CD4-positive, alpha-beta memory T cell (primary cell): ENCODE results near the gene TLR1. TPM values are rescaled to one million over a fixed set of nuclear protein-coding genes. Genes with fewer than 3 reads are reported as not detected.
"Not testable (repeated sequence)": the region's sequence is repeated elsewhere in the genome, so short reads cannot be mapped to it uniquely, and the experiment has no call there.

Source experiments
- CTCF ChIA-PET: fragments of 350-600 bp; sonication (Branson Sonifier 250); formaldehyde crosslinking; loops from one replicate; lab custom pipeline; 2021; ENCODE audit warnings: inconsistent platforms; ENCODE audit not compliant: partially characterized antibody; lab: Charles Lee
- POLR2A ChIA-PET: fragments of 350-600 bp; sonication (Branson Sonifier 250); formaldehyde crosslinking; loops from one replicate; lab custom pipeline; 2021; ENCODE audit not compliant: partially characterized antibody; lab: Charles Lee
- DNase-seq, 5 donors: peaks; one replicate each; pipeline versions ENCODE4 v3.0.0 to v3.0.0-alpha.2; 2020 to 2022; ENCODE audit warnings: mixed read lengths in 1 of 5
- H3K27ac ChIP-seq: one replicate; pipeline ENCODE4 v1.7.0; 2013; ENCODE audit warnings: low read depth, low read length
- H3K27me3 ChIP-seq: 2 replicates; pipeline ENCODE4 v1.7.0; 2013; ENCODE audit warnings: mild to moderate bottlenecking, low read length, moderate library complexity; ENCODE audit not compliant: insufficient read depth
- H3K36me3 ChIP-seq: 2 replicates; pipeline ENCODE4 v1.7.0; 2013; ENCODE audit warnings: mild to moderate bottlenecking, low read length, moderate library complexity; ENCODE audit not compliant: insufficient read depth
- H3K4me1 ChIP-seq: 2 replicates; pipeline ENCODE4 v1.7.0; 2013; ENCODE audit warnings: mild to moderate bottlenecking, low read length, moderate library complexity; ENCODE audit not compliant: insufficient read depth
- H3K4me3 ChIP-seq, 2 donors: one replicate each; pipeline ENCODE4 v1.7.0; 2013; ENCODE audit warnings: low read length in 2 of 2, mild to moderate bottlenecking in 1 of 2
- H3K9me3 ChIP-seq, 2 donors: one replicate each; pipeline ENCODE4 v1.7.0; 2013; ENCODE audit warnings: low read length in 2 of 2, control low read depth in 1 of 2; ENCODE audit not compliant: control insufficient read depth in 1 of 2
- H3K27ac Mint-ChIP-seq, 7 donors: one replicate each; pipeline ENCODE4 v1.8.0; 2020 to 2021; ENCODE audit warnings: mixed read lengths in 7 of 7, mild to moderate bottlenecking in 6 of 7, inconsistent platforms in 3 of 7, moderate library complexity in 3 of 7
- H3K27me3 Mint-ChIP-seq, 2 donors: one replicate each; pipeline ENCODE4 v1.8.0; 2020 to 2021; ENCODE audit warnings: mixed read lengths in 2 of 2
- H3K36me3 Mint-ChIP-seq, 2 donors: one replicate each; pipeline ENCODE4 v1.8.0; 2020 to 2021; ENCODE audit warnings: mixed read lengths in 2 of 2, inconsistent platforms in 1 of 2, mild to moderate bottlenecking in 1 of 2
- H3K4me1 Mint-ChIP-seq, 4 donors: one replicate each; pipeline ENCODE4 v1.8.0; 2020 to 2021; ENCODE audit warnings: mixed read lengths in 4 of 4, mild to moderate bottlenecking in 1 of 4
- H3K4me3 Mint-ChIP-seq, 8 donors: one replicate each; pipeline ENCODE4 v1.8.0; 2020 to 2021; ENCODE audit warnings: mixed read lengths in 8 of 8, mild to moderate bottlenecking in 7 of 8, moderate library complexity in 6 of 8, inconsistent platforms in 3 of 8
- H3K9me3 Mint-ChIP-seq, 8 donors: one replicate each; pipeline ENCODE4 v1.8.0; 2020 to 2021; ENCODE audit warnings: mixed read lengths in 8 of 8, mild to moderate bottlenecking in 5 of 8, inconsistent platforms in 3 of 8, moderate library complexity in 1 of 8
- intact Hi-C: fragments of 100-400 bp; cut with micrococcal nuclease; formaldehyde crosslinking; loops from one replicate; pipeline ENCODE4 v1.15.1; 2023
- polyA plus RNA-seq, 2 donors: library from polyadenylated mRNA; unstranded; fragments of 300-500 nt; fragmentation: Illumina TruSeq; gene quantifications; one replicate each; pipeline ENCODE4 v1.2.3, GENCODE V29; 2021
- total RNA-seq, 2 experiments: library from RNA; stranded (reverse); gene quantifications; one replicate each; pipeline ENCODE4 v1.2.3, GENCODE V29; 2021

Gene TLR1
- total and polyA plus RNA-seq, 4 experiments from 2014 or later, result 16.2 to 24.3 (median 19.9) TPM

DNA sequence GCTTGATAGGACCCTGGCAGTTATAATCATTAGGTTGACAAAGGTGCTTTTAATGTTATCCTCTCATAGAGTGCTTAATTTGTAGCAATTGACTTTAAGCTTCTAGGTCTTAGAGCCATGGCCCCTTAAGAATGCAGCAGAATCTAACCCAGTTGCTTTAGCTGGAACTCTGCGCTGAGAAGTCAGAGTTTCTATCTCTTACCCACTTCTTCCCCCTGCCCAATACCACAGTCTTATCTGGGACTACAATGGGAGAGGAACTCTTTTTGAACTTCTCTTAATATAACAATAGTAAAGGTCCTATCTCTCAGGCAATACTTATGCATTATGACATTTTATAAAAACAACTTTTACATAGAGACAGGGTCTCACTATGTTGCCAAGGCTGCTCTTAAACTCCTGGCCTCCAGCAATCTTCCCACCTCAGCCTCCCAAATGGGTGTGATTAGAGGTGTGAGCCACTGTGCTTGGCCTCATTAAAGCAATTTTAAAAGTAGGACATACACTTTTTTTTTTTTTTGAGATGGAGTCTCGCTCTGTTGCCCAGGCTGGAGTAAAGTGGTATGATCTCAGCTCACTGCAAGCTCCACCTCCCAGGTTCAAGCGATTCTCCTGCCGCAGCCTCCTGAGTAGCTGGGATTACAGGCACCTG is 23.6 kb downstream of the TLR1 start:
- peaks cover 2 to 9% of the 10 kb centered on the region in 2 donors for H3K27me3 Mint-ChIP-seq
- no peak overlapping the region for H3K27ac ChIP-seq
- H3K27me3 ChIP-seq, result no peaks in the 10 kb centered on the region
- no peaks in the 10 kb centered on the region for H3K36me3 Mint-ChIP-seq
- intact Hi-C loops, result no loop called here
- H3K36me3 ChIP-seq, result no peaks in the 10 kb centered on the region
- H3K27ac Mint-ChIP-seq, result no peak overlapping the region
- H3K4me3 ChIP-seq, result no peak overlapping the region
- peaks cover 2 to 5% (median 3%) of the 10 kb centered on the region in 4 donors for H3K4me1 Mint-ChIP-seq
- H3K4me3 Mint-ChIP-seq, result no peak overlapping the region
- no peaks in the 10 kb centered on the region for H3K9me3 Mint-ChIP-seq
- DNase-seq, result no peak
- H3K4me1 ChIP-seq, result no peaks in the 10 kb centered on the region
- ChIA-PET POLR2A (interaction anchor here (0.6 kb wide), 1 partner anchor 24 kb away, joined by 3 read pairs; no protein-coding TSS in a partner anchor), CTCF (interaction anchor here (0.6 to 6.7 kb wide), 14 partner anchors 8 to 933 kb away, joined by 3 to 123 read pairs (median 15); partner anchors contain the start of genes TLR1 and TLR6)
- H3K9me3 ChIP-seq, result no peaks in the 10 kb centered on the region

- Mint-ChIP-seq H3K27me3 (peaks cover 2 to 9% of the 10 kb centered on the region in 2 donors), H3K27ac (no peak overlapping the region), H3K9me3 (peaks cover 0 to 6% (median 0%) of the 10 kb centered on the region in 8 donors), H3K4me3 (no peak overlapping the region), H3K4me1 (peaks cover 2 to 5% (median 3%) of the 10 kb centered on the region in 4 donors), H3K36me3 (no peaks in the 10 kb centered on the region)
- no peak overlapping the region for H3K4me3 ChIP-seq
- H3K4me1 ChIP-seq, result no peaks in the 10 kb centered on the region
- no peak overlapping the region for H3K27ac ChIP-seq
- CTCF ChIA-PET, result interaction anchor here (1.0 to 6.7 kb wide), 5 partner anchors 10 to 81 kb away, joined by 3 to 123 read pairs (median 32); partner anchors contain the start of gene TLR6
- H3K36me3 ChIP-seq, result no peaks in the 10 kb centered on the region
- no peak for DNase-seq
- no peaks in the 10 kb centered on the region for H3K27me3 ChIP-seq
- POLR2A ChIA-PET, result no interaction called here
- intact Hi-C loops, result no loop called here
- H3K9me3 ChIP-seq, result no peaks in the 10 kb centered on the region
Measured at GRCh38 chr4:38779790-38780189, 24.8 kb downstream of the TLR1 start.

DNA sequence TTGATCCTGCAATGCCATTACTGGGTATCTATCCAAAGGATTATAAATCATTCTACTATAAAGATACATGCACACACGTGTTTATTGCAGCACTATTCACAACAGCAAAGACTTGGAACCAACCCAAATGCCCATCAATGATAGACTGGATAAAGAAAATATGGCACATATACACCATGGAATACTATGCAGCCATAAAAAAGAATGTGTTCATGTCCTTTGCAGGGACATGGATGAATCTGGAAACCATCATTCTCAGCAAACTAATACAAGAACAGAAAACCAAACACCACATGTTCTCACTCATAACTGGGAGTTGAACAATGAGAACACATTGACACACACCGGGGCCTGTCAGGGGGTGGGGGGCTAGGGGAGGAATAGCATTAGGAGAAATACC is 26.7 kb downstream of the TLR1 start:
- H3K36me3 ChIP-seq, H3K27ac Mint-ChIP-seq, CTCF ChIA-PET, H3K4me1 Mint-ChIP-seq, H3K4me3 Mint-ChIP-seq, H3K4me3 ChIP-seq, intact Hi-C loops, DNase-seq, POLR2A ChIA-PET, H3K9me3 ChIP-seq, H3K36me3 Mint-ChIP-seq, H3K4me1 ChIP-seq, H3K27ac ChIP-seq, H3K27me3 ChIP-seq: not testable (repeated sequence)
- peaks cover 6 to 14% of the 10 kb centered on the region in 2 donors for H3K27me3 Mint-ChIP-seq
- peaks cover 0 to 16% (median 6%) of the 10 kb centered on the region in 8 donors for H3K9me3 Mint-ChIP-seq

DNA sequence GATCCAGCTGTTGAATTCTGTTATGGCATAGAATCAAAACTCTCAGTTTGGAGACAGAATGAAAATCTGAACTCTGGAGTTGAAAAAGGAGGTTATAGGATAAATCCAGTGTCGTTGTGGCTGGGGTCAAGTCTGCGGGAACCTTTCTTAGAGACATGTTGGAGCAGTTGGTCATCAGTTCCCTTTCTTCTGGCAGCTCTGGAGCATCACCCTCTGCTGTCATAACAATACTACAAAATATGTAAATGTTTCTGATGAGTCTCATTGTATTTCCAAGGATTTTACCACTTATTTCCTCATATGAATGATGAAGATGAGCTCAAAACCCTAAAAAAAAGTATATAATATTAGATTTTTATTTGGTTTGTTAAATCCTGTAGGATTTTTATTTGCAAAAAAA is 29.3 kb downstream of the TLR1 start:
- H3K4me3 ChIP-seq, result no peak overlapping the region
- H3K27me3 ChIP-seq, result no peaks in the 10 kb centered on the region
- Mint-ChIP-seq H3K4me3 (no peak overlapping the region), H3K27me3 (peaks cover 6 to 12% of the 10 kb centered on the region in 2 donors), H3K9me3 (peaks cover 0 to 16% (median 6%) of the 10 kb centered on the region in 8 donors), H3K4me1 (no peaks in the 10 kb centered on the region), H3K36me3 (no peaks in the 10 kb centered on the region), H3K27ac (no peak overlapping the region)
- no peak for DNase-seq
- no peaks in the 10 kb centered on the region for H3K4me1 ChIP-seq
- POLR2A ChIA-PET, result no interaction called here
- no peaks in the 10 kb centered on the region for H3K36me3 ChIP-seq
- intact Hi-C loops, result no loop called here
- no peaks in the 10 kb centered on the region for H3K9me3 ChIP-seq
- no peak overlapping the region for H3K27ac ChIP-seq
- CTCF ChIA-PET, result interaction anchor here (0.7 to 1.0 kb wide), 2 partner anchors 86 to 706 kb away, joined by 3 to 5 read pairs; no protein-coding TSS in a partner anchor

DNA sequence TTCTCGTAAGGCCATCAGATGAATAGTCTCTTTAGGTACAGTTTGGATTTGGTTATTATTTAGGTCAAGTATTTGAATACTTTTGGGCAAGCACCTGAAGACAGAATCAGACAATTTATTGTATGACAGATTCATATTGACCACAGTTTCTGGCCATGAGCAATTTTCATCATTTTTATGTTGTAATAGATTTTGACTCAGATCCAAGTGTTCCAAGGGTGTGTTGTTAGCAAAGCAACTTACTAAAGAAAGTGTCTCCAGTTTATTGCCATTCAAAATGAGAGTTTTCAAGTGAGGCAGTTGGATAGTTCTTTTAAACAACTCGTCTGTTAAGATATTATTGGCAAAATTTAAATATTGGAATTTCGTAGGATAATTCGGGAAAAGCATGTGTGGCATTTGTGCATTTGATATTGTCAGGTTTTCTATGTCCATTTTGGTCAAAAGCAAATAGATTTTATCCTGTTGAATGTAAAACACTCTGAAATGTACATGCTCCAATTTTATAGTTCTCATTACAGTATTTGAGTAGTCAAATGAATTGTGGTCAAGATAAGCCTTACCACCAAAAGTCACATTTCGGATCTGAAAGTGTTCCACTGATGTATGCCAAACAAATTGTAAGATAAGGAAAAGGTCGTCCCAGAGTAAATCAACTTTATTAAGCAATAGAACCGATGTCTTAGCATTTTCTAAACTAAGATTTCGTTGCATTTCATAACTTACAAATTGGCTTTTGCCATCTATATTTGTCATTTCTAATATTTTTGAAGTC is 30.2 kb downstream of the TLR1 start:
- no peaks in the 10 kb centered on the region for H3K36me3 Mint-ChIP-seq
- H3K4me1 Mint-ChIP-seq, result no peaks in the 10 kb centered on the region
- no peak overlapping the region for H3K4me3 Mint-ChIP-seq
- peaks cover 0 to 16% (median 6%) of the 10 kb centered on the region in 8 donors for H3K9me3 Mint-ChIP-seq
- DNase-seq, result no peak
- H3K27ac Mint-ChIP-seq, result no peak overlapping the region
- Histone ChIP-seq H3K4me1 (no peaks in the 10 kb centered on the region), H3K27me3 (no peaks in the 10 kb centered on the region), H3K9me3 (no peaks in the 10 kb centered on the region), H3K27ac (no peak overlapping the region), H3K4me3 (no peak overlapping the region), H3K36me3 (no peaks in the 10 kb centered on the region)
- POLR2A ChIA-PET, result no interaction called here
- intact Hi-C loops, result no loop called here
- CTCF ChIA-PET, result interaction anchor here (1.4 kb wide), 1 partner anchor 16 kb away, joined by 7 read pairs; no protein-coding TSS in a partner anchor
- peaks cover 6 to 12% of the 10 kb centered on the region in 2 donors for H3K27me3 Mint-ChIP-seq

DNA sequence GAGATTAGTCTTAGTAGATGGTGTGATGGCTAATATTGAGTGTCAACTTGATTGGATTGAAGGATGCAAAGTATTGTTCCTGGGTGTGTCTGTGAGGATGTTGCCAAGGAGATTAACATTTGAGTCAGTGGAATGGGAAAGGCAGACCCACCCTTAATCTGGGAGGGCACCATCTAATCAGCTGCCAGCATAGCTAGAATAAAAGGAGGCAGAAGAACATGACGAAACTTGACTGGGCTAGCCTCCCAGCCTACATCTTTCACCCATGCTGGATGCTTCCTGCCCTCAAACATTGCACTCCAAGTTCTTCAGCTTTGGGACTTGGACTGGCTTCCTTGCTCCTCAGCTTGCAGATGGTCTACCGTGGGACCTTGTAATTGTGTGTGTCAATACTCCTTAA is 34.3 kb downstream of the TLR1 start:
- peaks cover 0 to 23% (median 8%) of the 10 kb centered on the region in 8 donors for H3K9me3 Mint-ChIP-seq
- H3K4me1 Mint-ChIP-seq, H3K27me3 Mint-ChIP-seq, H3K9me3 ChIP-seq, DNase-seq, H3K27ac ChIP-seq, H3K27me3 ChIP-seq, H3K27ac Mint-ChIP-seq, H3K4me1 ChIP-seq, intact Hi-C loops, H3K36me3 Mint-ChIP-seq, H3K4me3 ChIP-seq, POLR2A ChIA-PET, H3K4me3 Mint-ChIP-seq, H3K36me3 ChIP-seq: not testable (repeated sequence)
- CTCF ChIA-PET, result interaction anchor here (1.2 to 4.1 kb wide), 3 partner anchors 11 to 14 kb away, joined by 3 to 49 read pairs (median 16); partner anchors contain the start of gene TLR10

DNA sequence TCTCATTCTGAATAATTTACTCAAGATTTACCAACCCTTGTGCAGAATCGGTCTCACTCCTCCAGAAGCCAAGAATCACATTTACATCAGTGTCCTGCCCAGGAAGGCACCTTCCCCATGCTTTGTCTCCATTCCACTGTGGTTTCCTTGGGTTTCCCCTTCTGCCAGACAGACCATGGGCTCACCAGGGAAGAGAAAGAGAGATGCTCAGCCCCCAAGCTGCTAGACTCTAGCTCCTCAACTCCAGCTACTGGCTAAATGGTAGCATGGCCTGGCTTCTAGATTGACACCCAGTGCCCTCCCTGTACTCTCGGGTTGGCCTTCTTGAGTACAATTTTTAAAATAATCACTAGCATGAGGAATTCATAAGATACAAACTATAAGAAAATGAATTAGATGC is 34.7 kb downstream of the TLR1 start:
- Histone ChIP-seq H3K27ac (no peak overlapping the region), H3K4me3 (no peak overlapping the region), H3K36me3 (no peaks in the 10 kb centered on the region), H3K9me3 (no peaks in the 10 kb centered on the region), H3K4me1 (no peaks in the 10 kb centered on the region), H3K27me3 (no peaks in the 10 kb centered on the region)
- intact Hi-C loops, result no loop called here
- ChIA-PET CTCF (interaction anchor here (1.2 to 4.1 kb wide), 3 partner anchors 11 to 15 kb away, joined by 3 to 49 read pairs (median 16); partner anchors contain the start of gene TLR10), POLR2A (no interaction called here)
- DNase-seq, result no peak
- H3K27ac Mint-ChIP-seq, result no peak overlapping the region
- H3K36me3 Mint-ChIP-seq, result no peaks in the 10 kb centered on the region
- H3K4me1 Mint-ChIP-seq, result no peaks in the 10 kb centered on the region
- H3K4me3 Mint-ChIP-seq, result no peak overlapping the region
- peaks cover 0 to 22% (median 6%) of the 10 kb centered on the region in 8 donors for H3K9me3 Mint-ChIP-seq
- H3K27me3 Mint-ChIP-seq, result peaks cover 4 to 5% of the 10 kb centered on the region in 2 donors
